Endothelial cell of umbilical vein (primary cell): ENCODE results near the gene SMAD9. TPM values are rescaled to one million over a fixed set of nuclear protein-coding genes. Genes with fewer than 3 reads are reported as not detected.

Experiments used
- BruUV-seq: library from RNA; stranded (reverse); fragments of 400-500 nt; replicated peaks from 2 replicates; lab custom pipeline; 2021; lab: Mats Ljungman, UMichigan
- CTCF ChIA-PET: fragments of 300-600, 350-600 bp; sonication (Branson Sonifier 250); formaldehyde crosslinking; loops from one replicate; lab custom pipeline; 2021; ENCODE audit warnings: antibody characterized with exemption, inconsistent platforms; lab: Charles Lee
- POLR2A ChIA-PET: fragments of 300-600, 350-600 bp; sonication (Branson Sonifier 250); formaldehyde crosslinking; loops from one replicate; lab custom pipeline; 2021; ENCODE audit warnings: antibody characterized with exemption, inconsistent platforms; lab: Charles Lee
- DNase-seq: peaks from one replicate; pipeline ENCODE4 v3.0.0-alpha.2; 2011; ENCODE audit warnings: low read depth, low spot score
- FAIRE-seq: peaks from 2 replicates; lab custom pipeline; 2011; peaks lifted over from hg19 to GRCh38; lab: Jason Lieb, UNC
- H2AFZ ChIP-seq: 2 replicates; pipeline ENCODE4 v1.6.0; 2012; ENCODE audit warnings: low read depth, low read length, control low read depth, inconsistent platforms
- H3K27ac ChIP-seq: 2 replicates; pipeline ENCODE4 v1.5.1; 2011; ENCODE audit warnings: low read depth, mild to moderate bottlenecking, control low read depth, low read length, moderate library complexity; ENCODE audit not compliant: insufficient read depth
- H3K27me3 ChIP-seq, 2 experiments: 2 replicates each; pipeline versions ENCODE4 v1.6.0 to v1.6.1; 2011; ENCODE audit warnings: low read length in 2 of 2, mixed read lengths in 1 of 2; ENCODE audit not compliant: control insufficient read depth in 2 of 2, insufficient read depth in 2 of 2
- H3K36me3 ChIP-seq, 2 experiments: 2 replicates in 1 of 2; 3 replicates in 1 of 2; pipeline ENCODE4 v1.5.1; 2011; ENCODE audit warnings: low read length in 2 of 2, mild to moderate bottlenecking in 1 of 2, moderate library complexity in 1 of 2; ENCODE audit not compliant: control insufficient read depth in 2 of 2, insufficient read depth in 2 of 2; ENCODE audit errors: extremely low read depth in 1 of 2
- H3K4me1 ChIP-seq: 3 replicates; pipeline ENCODE4 v1.5.1; 2011; ENCODE audit warnings: mild to moderate bottlenecking, low read length; ENCODE audit not compliant: control insufficient read depth, insufficient read depth; ENCODE audit errors: extremely low read depth
- H3K4me2 ChIP-seq: 2 replicates; pipeline ENCODE4 v1.6.1; 2011; ENCODE audit warnings: low read length, control low read depth, mixed read lengths; ENCODE audit not compliant: insufficient read depth
- H3K4me3 ChIP-seq, 3 experiments: fragments of 200-600 bp in 1 of 3; sonication (generic), shearing (Covaris generic) in 1 of 3; replicated peaks in 1 of 3; 2 replicates each; pipeline ENCODE4 v1.5.1; 2011 to 2016; ENCODE audit warnings: control low read depth in 3 of 3, low read length in 3 of 3, mild to moderate bottlenecking in 2 of 3, inconsistent platforms in 1 of 3, low read depth in 1 of 3, moderate library complexity in 1 of 3; ENCODE audit not compliant: insufficient read depth in 1 of 3
- H3K79me2 ChIP-seq: 2 replicates; pipeline ENCODE4 v1.6.0; 2012; ENCODE audit warnings: low read length, inconsistent platforms; ENCODE audit not compliant: control insufficient read depth, insufficient read depth
- H3K9ac ChIP-seq: replicated peaks from 2 replicates; pipeline ENCODE3; 2011; ENCODE audit warnings: low read length, control low read depth; ENCODE audit not compliant: insufficient read depth; ENCODE audit errors: extremely low read depth
- H3K9me1 ChIP-seq: replicated peaks from 3 replicates; pipeline ENCODE4 v1.6.0; 2011; ENCODE audit warnings: mild to moderate bottlenecking, low read length; ENCODE audit not compliant: control insufficient read depth, insufficient read depth; ENCODE audit errors: extremely low read depth
- H3K9me3 ChIP-seq: replicated peaks from 2 replicates; pipeline ENCODE4 v1.5.1; 2012; ENCODE audit warnings: low read length, inconsistent platforms; ENCODE audit not compliant: control insufficient read depth, insufficient read depth
- H4K20me1 ChIP-seq: replicated peaks from 2 replicates; pipeline ENCODE3; 2011; ENCODE audit warnings: mild to moderate bottlenecking, low read length; ENCODE audit not compliant: control insufficient read depth, insufficient read depth; ENCODE audit errors: extremely low read depth
- EZH2 ChIP-seq: IDR thresholded peaks from 2 replicates; pipeline ENCODE4 v1.6.1; 2012; ENCODE audit warnings: borderline replicate concordance, low read depth, mild to moderate bottlenecking, moderate library complexity, low read length, inconsistent platforms; ENCODE audit not compliant: severe bottlenecking
- FOS ChIP-seq: IDR thresholded peaks from 2 replicates; pipeline ENCODE4 v1.6.1; 2011; ENCODE audit warnings: mild to moderate bottlenecking, low read length, moderate library complexity, borderline replicate concordance; ENCODE audit not compliant: insufficient read depth
- GATA2 ChIP-seq: IDR thresholded peaks from 2 replicates; pipeline ENCODE4 v1.7.0; 2011; ENCODE audit warnings: low read depth, mild to moderate bottlenecking, moderate library complexity, mixed read lengths, low read length; ENCODE audit not compliant: insufficient read length, insufficient read depth
- JUN ChIP-seq: IDR thresholded peaks from 2 replicates; pipeline ENCODE4 v1.6.1; 2011; ENCODE audit warnings: borderline replicate concordance, low read depth; ENCODE audit not compliant: insufficient read length, insufficient read depth
- MYC ChIP-seq: IDR thresholded peaks from one replicate; pipeline ENCODE4 v1.6.1; 2011; ENCODE audit warnings: mild to moderate bottlenecking, low read depth, low read length
- POLR2A ChIP-seq: IDR thresholded peaks from 2 replicates; pipeline ENCODE4 v1.6.1; 2012; ENCODE audit warnings: low read depth, mild to moderate bottlenecking, control low read depth, low read length
- POLR2AphosphoS5 ChIP-seq: IDR thresholded peaks from 2 replicates; pipeline ENCODE4 v1.6.1; 2012; ENCODE audit warnings: low read depth, mild to moderate bottlenecking, control low read depth, low read length, moderate library complexity; ENCODE audit not compliant: insufficient read depth
- dilution Hi-C: fragments of 300-500 bp; cut with MboI; formaldehyde crosslinking; loops from one replicate; pipeline ENCODE4 v1.15.0; 2019; ENCODE audit warnings: low sequenced_read_pairs; ENCODE audit not compliant: extremely low pct_ligation_motif_present
- intact Hi-C: fragments of 100-400 bp; cut with micrococcal nuclease; formaldehyde crosslinking; loops from one replicate; pipeline ENCODE4 v1.10.0; 2022
- polyA plus RNA-seq, 4 experiments: library from polyadenylated mRNA; depleted of rRNA in 3 of 4; stranded (reverse) in 3 of 4; unstranded in 1 of 4; fragments of >200 nt; gene quantifications; 2 replicates each; pipeline versions ENCODE4 v1.2.1 to v1.2.3, GENCODE V29; 2011 to 2012; ENCODE audit warnings: missing spikeins in 1 of 4
- total RNA-seq: library from RNA; stranded (reverse); gene quantifications from 2 replicates; pipeline ENCODE4 v1.2.3, GENCODE V29; 2021
- TF ChIP-seq, protein P1 (sequence below): IDR thresholded peaks from 2 replicates; pipeline ENCODE4 v1.6.1; 2011; ENCODE audit not compliant: insufficient read depth, insufficient read length
- TF ChIP-seq, protein P2 (sequence below), 2 donors: IDR thresholded peaks; 1 replicate in 1 of 2; 2 replicates in 1 of 2; pipeline ENCODE4 v1.5.1; 2011; ENCODE audit warnings: low read length in 2 of 2, mild to moderate bottlenecking in 2 of 2, moderate library complexity in 2 of 2, control low read depth in 1 of 2, inconsistent platforms in 1 of 2, low read depth in 1 of 2; ENCODE audit not compliant: insufficient read depth in 1 of 2; ENCODE audit errors: extremely low read depth in 1 of 2

Gene SMAD9
- total and polyA plus RNA-seq, 2 donors (not counting 3 experiments of a cell fraction or from before 2014, with no cell fraction given), result 2.2 to 4.2 TPM

DNA sequence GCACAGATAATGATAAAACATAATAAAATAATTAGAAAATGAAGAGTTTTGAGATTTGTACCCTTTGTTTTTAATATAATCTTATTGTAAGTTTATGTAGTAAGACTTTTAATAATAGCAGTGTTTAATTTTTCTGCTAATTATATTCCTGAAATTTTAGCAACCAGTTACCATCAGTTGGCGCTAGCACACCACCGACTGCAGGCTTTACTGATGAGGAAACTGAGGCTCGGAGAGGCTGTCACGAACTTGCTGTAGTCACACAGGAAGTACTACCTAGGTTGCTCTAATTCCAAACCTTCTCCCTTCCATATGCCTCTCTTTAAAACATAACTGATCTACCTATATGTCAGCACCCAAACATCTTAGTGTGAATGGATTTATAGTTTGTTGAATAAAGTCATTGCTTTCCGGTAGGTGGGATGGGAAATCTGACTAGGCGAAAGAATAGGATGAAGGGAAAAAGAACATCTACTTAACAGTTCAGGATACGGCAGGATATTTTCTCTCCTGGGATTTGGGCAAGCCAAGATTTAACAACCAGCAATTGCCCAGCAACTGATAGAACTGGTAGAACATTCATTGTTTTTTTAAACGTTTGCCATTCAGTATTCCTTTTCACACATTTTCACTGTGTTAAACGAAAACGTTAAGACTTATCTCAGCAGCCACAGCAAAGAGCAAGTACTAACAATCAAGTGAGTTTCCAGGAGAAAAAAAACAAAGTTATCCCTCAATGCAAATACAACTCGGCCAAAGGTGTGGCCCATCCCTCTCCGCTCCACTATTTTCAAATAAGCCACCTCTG lies 101.8 kb downstream of the SMAD9 start:
- H3K4me2 ChIP-seq, result peak overlapping the region; percentile 94
- H2AFZ ChIP-seq, result peak overlapping the region; percentile 97
- H3K9me3 ChIP-seq, result no peaks in the 10 kb centered on the region
- peaks cover 35% of the 10 kb centered on the region for H3K4me1 ChIP-seq
- ChIA-PET CTCF (interaction anchor here (0.6 kb wide), 1 partner anchor 163 kb away, joined by 3 read pairs; no protein-coding TSS in a partner anchor), POLR2A (no interaction called here)
- no peak overlapping the region for H3K9ac ChIP-seq
- peak overlapping the region; percentile 62 to 93 (median 83) for H3K4me3 ChIP-seq
- DNase-seq, result peak; percentile 6
- H3K27ac ChIP-seq, result no peak overlapping the region
- no peaks in the 10 kb centered on the region for H4K20me1 ChIP-seq
- intact Hi-C loops, result loop anchor here (5.0 to 10.0 kb wide), 4 partner anchors 63 to 1527 kb away; partner anchors contain the start of genes CCDC169 and UFM1
- BruUV-seq, result no TSS peak
- dilution Hi-C loops, result no loop called here
- no peaks in the 10 kb centered on the region for H3K27me3 ChIP-seq
- H3K79me2 ChIP-seq, result peaks cover 27% of the 10 kb centered on the region
- no peaks in the 10 kb centered on the region for H3K9me1 ChIP-seq
- FAIRE-seq, result no peak
- TF ChIP-seq, protein P1, sequence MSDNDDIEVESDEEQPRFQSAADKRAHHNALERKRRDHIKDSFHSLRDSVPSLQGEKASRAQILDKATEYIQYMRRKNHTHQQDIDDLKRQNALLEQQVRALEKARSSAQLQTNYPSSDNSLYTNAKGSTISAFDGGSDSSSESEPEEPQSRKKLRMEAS, result no peak
- no peak for TF ChIP-seq EZH2
- TF ChIP-seq GATA2, result no peak
- TF ChIP-seq MYC, result no peak
- TF ChIP-seq FOS, result no peak
- no peak for TF ChIP-seq POLR2AphosphoS5
- TF ChIP-seq, protein P2, sequence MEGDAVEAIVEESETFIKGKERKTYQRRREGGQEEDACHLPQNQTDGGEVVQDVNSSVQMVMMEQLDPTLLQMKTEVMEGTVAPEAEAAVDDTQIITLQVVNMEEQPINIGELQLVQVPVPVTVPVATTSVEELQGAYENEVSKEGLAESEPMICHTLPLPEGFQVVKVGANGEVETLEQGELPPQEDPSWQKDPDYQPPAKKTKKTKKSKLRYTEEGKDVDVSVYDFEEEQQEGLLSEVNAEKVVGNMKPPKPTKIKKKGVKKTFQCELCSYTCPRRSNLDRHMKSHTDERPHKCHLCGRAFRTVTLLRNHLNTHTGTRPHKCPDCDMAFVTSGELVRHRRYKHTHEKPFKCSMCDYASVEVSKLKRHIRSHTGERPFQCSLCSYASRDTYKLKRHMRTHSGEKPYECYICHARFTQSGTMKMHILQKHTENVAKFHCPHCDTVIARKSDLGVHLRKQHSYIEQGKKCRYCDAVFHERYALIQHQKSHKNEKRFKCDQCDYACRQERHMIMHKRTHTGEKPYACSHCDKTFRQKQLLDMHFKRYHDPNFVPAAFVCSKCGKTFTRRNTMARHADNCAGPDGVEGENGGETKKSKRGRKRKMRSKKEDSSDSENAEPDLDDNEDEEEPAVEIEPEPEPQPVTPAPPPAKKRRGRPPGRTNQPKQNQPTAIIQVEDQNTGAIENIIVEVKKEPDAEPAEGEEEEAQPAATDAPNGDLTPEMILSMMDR (IDR thresholded peaks at IDR 0.05; ENCODE audit: extremely low read depth in 1 of 2, insufficient read depth in 1 of 2, low read depth in 1 of 2, low read length in 2 of 2), result no peak
- TF ChIP-seq POLR2A, result no peak
- TF ChIP-seq JUN, result no peak
- H3K36me3 ChIP-seq, result no peaks in the 10 kb centered on the region
